Measurements from ENCODE around the gene SH3PXD2B.
A peak's percentile ranks its signal among the peaks of the same experiment; 100 is the strongest.

The SH3PXD2B gene

GRCh38 chr5:172454358-172455086 lies at the start of gene SH3PXD2B:
SH3PXD2B (minus strand) TSS chr5:172454525; CDS start chr5:172454352, 173 bp downstream.
- DNase-seq, result peak; percentile 27 to 30

GRCh38 chr5:172502969-172503368 lies 48.6 kb upstream of the SH3PXD2B start:
- no peak for DNase-seq

GRCh38 chr5:172502410-172502809 lies 48.1 kb upstream of the SH3PXD2B start:
- DNase-seq, result no peak

GRCh38 chr5:172501708-172502320 lies 47.5 kb upstream of the SH3PXD2B start:
- no peak for DNase-seq

GRCh38 chr5:172499287-172499686 lies 45.0 kb upstream of the SH3PXD2B start:
- DNase-seq, result no peak

GRCh38 chr5:172498431-172499129 lies 44.3 kb upstream of the SH3PXD2B start:
- no peak for DNase-seq

- DNase-seq, result no peak
These were observed 43.4 kb upstream of the SH3PXD2B start for GRCh38 chr5:172497591-172498255.

- DNase-seq, result no peak
These were observed 42.5 kb upstream of the SH3PXD2B start for GRCh38 chr5:172496671-172497371.

- DNase-seq, result no peak
These were observed 40.5 kb upstream of the SH3PXD2B start for GRCh38 chr5:172494630-172495505.

- DNase-seq, result no peak
These were observed 39.6 kb upstream of the SH3PXD2B start for GRCh38 chr5:172493906-172494305.

- DNase-seq, result no peak
These were observed 39.1 kb upstream of the SH3PXD2B start for GRCh38 chr5:172493461-172493860.

- no peak for DNase-seq
These were observed 38.7 kb upstream of the SH3PXD2B start for GRCh38 chr5:172493002-172493401.

GRCh38 chr5:172492097-172492840 lies 37.9 kb upstream of the SH3PXD2B start:
- no peak for DNase-seq

GRCh38 chr5:172491481-172491880 lies 37.2 kb upstream of the SH3PXD2B start:
- no peak for DNase-seq

- no peak for DNase-seq
These were observed 36.5 kb upstream of the SH3PXD2B start for GRCh38 chr5:172490514-172491461.

GRCh38 chr5:172488221-172488620 lies 33.9 kb upstream of the SH3PXD2B start:
- no peak for DNase-seq

- DNase-seq, result no peak
These were observed 33.3 kb upstream of the SH3PXD2B start for GRCh38 chr5:172487671-172488070.

GRCh38 chr5:172486912-172487311 lies 32.6 kb upstream of the SH3PXD2B start:
- no peak for DNase-seq

GRCh38 chr5:172486451-172486850 lies 32.1 kb upstream of the SH3PXD2B start:
- no peak for DNase-seq
